CD4-positive, CD25-positive, alpha-beta regulatory T cell (primary cell): ENCODE results near the gene CFAP92. TPM values are rescaled to one million over a fixed set of nuclear protein-coding genes. Genes with fewer than 3 reads are reported as not detected.
A peak's percentile ranks its signal among the peaks of the same experiment; 100 is the strongest.

Experiments
- ATAC-seq, 2 donors: fragments of 150-1000 bp; cut with Tn5 transposase; one replicate each; pipeline ENCODE4 v1.10.0; 2021; ENCODE audit warnings: low read depth in 2 of 2, moderate number of reproducible peaks in 2 of 2, moderate library complexity in 1 of 2
- DNase-seq, 3 donors: peaks; one replicate each; pipeline versions ENCODE4 v3.0.0 to v3.0.0-alpha.2; 2012 to 2022; ENCODE audit warnings: mixed read lengths in 1 of 3
- H3K27ac ChIP-seq: one replicate; pipeline ENCODE4 v1.7.0; 2013; ENCODE audit warnings: mild to moderate bottlenecking, low read length; ENCODE audit not compliant: insufficient read depth, poor library complexity, severe bottlenecking
- H3K27me3 ChIP-seq: one replicate; pipeline ENCODE4 v1.7.0; 2013; ENCODE audit warnings: low read length; ENCODE audit not compliant: control insufficient read depth, insufficient read depth
- H3K36me3 ChIP-seq: one replicate; pipeline ENCODE4 v1.7.0; 2013; ENCODE audit warnings: mild to moderate bottlenecking, low read length, moderate library complexity; ENCODE audit not compliant: control insufficient read depth, insufficient read depth
- H3K4me1 ChIP-seq: 2 replicates; pipeline ENCODE4 v1.7.0; 2013; ENCODE audit warnings: mild to moderate bottlenecking, low read length; ENCODE audit not compliant: insufficient read depth, control insufficient read depth, poor library complexity, severe bottlenecking
- H3K4me3 ChIP-seq: one replicate; pipeline ENCODE4 v1.7.0; 2013; ENCODE audit warnings: low read depth, mild to moderate bottlenecking, low read length, moderate library complexity
- H3K9me3 ChIP-seq, 2 experiments: 1 replicate in 1 of 2; 2 replicates in 1 of 2; pipeline ENCODE4 v1.7.0; 2013; ENCODE audit warnings: low read length in 2 of 2, mild to moderate bottlenecking in 1 of 2, moderate library complexity in 1 of 2; ENCODE audit not compliant: control insufficient read depth in 2 of 2
- H3K27ac Mint-ChIP-seq, 3 donors: one replicate each; pipeline ENCODE4 v1.8.0; 2020 to 2022; ENCODE audit warnings: mild to moderate bottlenecking in 3 of 3, mixed read lengths in 3 of 3, moderate library complexity in 2 of 3
- H3K27me3 Mint-ChIP-seq: one replicate; pipeline ENCODE4 v1.8.0; 2022; ENCODE audit warnings: mild to moderate bottlenecking, mixed read lengths
- H3K36me3 Mint-ChIP-seq: one replicate; pipeline ENCODE4 v1.8.0; 2020; ENCODE audit warnings: mixed read lengths
- H3K4me1 Mint-ChIP-seq, 4 donors: one replicate each; pipeline ENCODE4 v1.8.0; 2020 to 2022; ENCODE audit warnings: mixed read lengths in 4 of 4, mild to moderate bottlenecking in 1 of 4
- H3K4me3 Mint-ChIP-seq, 4 donors: one replicate each; pipeline ENCODE4 v1.8.0; 2020 to 2022; ENCODE audit warnings: mild to moderate bottlenecking in 4 of 4, mixed read lengths in 4 of 4, moderate library complexity in 3 of 4
- H3K9me3 Mint-ChIP-seq, 7 donors: one replicate each; pipeline ENCODE4 v1.8.0; 2020 to 2022; ENCODE audit warnings: mixed read lengths in 7 of 7, mild to moderate bottlenecking in 3 of 7, moderate library complexity in 2 of 7
- polyA plus RNA-seq, 4 donors: library from polyadenylated mRNA; unstranded; fragments of 300-500 nt; fragmentation: Illumina TruSeq; gene quantifications; one replicate each; pipeline ENCODE4 v1.2.3, GENCODE V29; 2021
- total RNA-seq: library from RNA; stranded (reverse); gene quantifications from one replicate; pipeline ENCODE4 v1.2.3, GENCODE V29; 2022

CFAP92 gene
- not detected for total RNA-seq
- under 1 TPM in 1 of 4 donors, not detected in 3; 0.28 TPM for polyA plus RNA-seq

GRCh38 chr3:128993461-128994172 lies at the start of gene CFAP92:
Gene CFAP92, minus strand, starts transcription at chr3:128994076. Its CDS starts 772 bp downstream, at chr3:128993304.
- H3K27me3 ChIP-seq: peaks cover 8% of the 10 kb centered on the region
- peaks cover 30% of the 10 kb centered on the region for H3K27me3 Mint-ChIP-seq
- DNase-seq (peak; percentile 85 to 90 (median 89)), ATAC-seq (peak; percentile 97 to 99)
- peaks cover 16% of the 10 kb centered on the region for H3K4me1 ChIP-seq
- no peaks in the 10 kb centered on the region for H3K36me3 ChIP-seq
- peak within 1 kb of the TSS in 2 of 3 donors; percentile 27 to 69 for H3K27ac Mint-ChIP-seq
- H3K4me3 Mint-ChIP-seq: peak within 1 kb of the TSS; percentile 43 to 76 (median 62)
- H3K36me3 Mint-ChIP-seq: no peaks in the 10 kb centered on the region
- H3K27ac ChIP-seq: no peak within 1 kb of the TSS
- no peaks in the 10 kb centered on the region for H3K9me3 ChIP-seq
- H3K9me3 Mint-ChIP-seq: peaks cover 0 to 1% (median 0%) of the 10 kb centered on the region in 7 donors
- peaks cover 0 to 21% (median 3%) of the 10 kb centered on the region in 4 donors for H3K4me1 Mint-ChIP-seq
- peak within 1 kb of the TSS; percentile 73 for H3K4me3 ChIP-seq

- Histone ChIP-seq H3K27me3 (peaks cover 7% of the 10 kb centered on the region), H3K27ac (no peak overlapping the region), H3K9me3 (no peaks in the 10 kb centered on the region), H3K4me1 (peaks cover 5% of the 10 kb centered on the region), H3K36me3 (no peaks in the 10 kb centered on the region), H3K4me3 (no peak overlapping the region)
- Mint-ChIP-seq H3K36me3 (peaks cover 5% of the 10 kb centered on the region), H3K4me3 (no peak overlapping the region), H3K27me3 (peaks cover 52% of the 10 kb centered on the region), H3K4me1 (peaks cover 2 to 6% (median 5%) of the 10 kb centered on the region in 4 donors), H3K27ac (no peak overlapping the region), H3K9me3 (peaks cover 0 to 3% (median 0%) of the 10 kb centered on the region in 7 donors)
- ATAC-seq (no peak), DNase-seq (no peak)
Observed at GRCh38 chr3:129040579-129041300, 46.9 kb upstream of the CFAP92 start.

GRCh38 chr3:129040039-129040336 lies 46.1 kb upstream of the CFAP92 start:
- Histone ChIP-seq H3K27ac (no peak overlapping the region), H3K27me3 (peaks cover 7% of the 10 kb centered on the region), H3K9me3 (no peaks in the 10 kb centered on the region), H3K4me3 (no peak overlapping the region), H3K36me3 (no peaks in the 10 kb centered on the region), H3K4me1 (no peaks in the 10 kb centered on the region)
- peaks cover 0 to 3% (median 0%) of the 10 kb centered on the region in 7 donors for H3K9me3 Mint-ChIP-seq
- peak overlapping the region in 1 of 3 donors; percentile 79 for H3K27ac Mint-ChIP-seq
- H3K4me1 Mint-ChIP-seq: peaks cover 2 to 6% (median 4%) of the 10 kb centered on the region in 4 donors
- H3K27me3 Mint-ChIP-seq: peaks cover 48% of the 10 kb centered on the region
- H3K36me3 Mint-ChIP-seq: peaks cover 5% of the 10 kb centered on the region
- no peak overlapping the region for H3K4me3 Mint-ChIP-seq
- no peak for ATAC-seq
- no peak for DNase-seq

- peaks cover 43% of the 10 kb centered on the region for H3K27me3 Mint-ChIP-seq
Observed at GRCh38 chr3:129039271-129040038, 45.6 kb upstream of the CFAP92 start.

GRCh38 chr3:129038121-129038855 lies 44.4 kb upstream of the CFAP92 start:
- no peaks in the 10 kb centered on the region for H3K4me1 Mint-ChIP-seq
- Histone ChIP-seq H3K27ac (no peak overlapping the region), H3K27me3 (peaks cover 3% of the 10 kb centered on the region), H3K9me3 (no peaks in the 10 kb centered on the region), H3K4me1 (no peaks in the 10 kb centered on the region), H3K4me3 (no peak overlapping the region), H3K36me3 (no peaks in the 10 kb centered on the region)
- H3K27ac Mint-ChIP-seq: no peak overlapping the region
- H3K36me3 Mint-ChIP-seq: peaks cover 5% of the 10 kb centered on the region
- DNase-seq: no peak
- no peak for ATAC-seq
- peaks cover 0 to 3% (median 0%) of the 10 kb centered on the region in 7 donors for H3K9me3 Mint-ChIP-seq
- H3K27me3 Mint-ChIP-seq: peaks cover 40% of the 10 kb centered on the region
- H3K4me3 Mint-ChIP-seq: no peak overlapping the region

More at GRCh38 chr3:129039271-129040038, 45.6 kb upstream of the CFAP92 start:
- Histone ChIP-seq H3K36me3 (no peaks in the 10 kb centered on the region), H3K27ac (no peak overlapping the region), H3K9me3 (no peaks in the 10 kb centered on the region), H3K4me1 (no peaks in the 10 kb centered on the region), H3K27me3 (peaks cover 7% of the 10 kb centered on the region), H3K4me3 (no peak overlapping the region)
- H3K9me3 Mint-ChIP-seq: peaks cover 0 to 3% (median 0%) of the 10 kb centered on the region in 7 donors
- ATAC-seq (no peak), DNase-seq (no peak)
- H3K36me3 Mint-ChIP-seq: peaks cover 5% of the 10 kb centered on the region
- peaks cover 0 to 6% (median 3%) of the 10 kb centered on the region in 4 donors for H3K4me1 Mint-ChIP-seq
- no peak overlapping the region for H3K4me3 Mint-ChIP-seq
- no peak overlapping the region for H3K27ac Mint-ChIP-seq

- Histone ChIP-seq H3K36me3 (no peaks in the 10 kb centered on the region), H3K27me3 (no peaks in the 10 kb centered on the region), H3K4me1 (no peaks in the 10 kb centered on the region), H3K4me3 (no peak overlapping the region), H3K9me3 (no peaks in the 10 kb centered on the region), H3K27ac (no peak overlapping the region)
- peaks cover 33% of the 10 kb centered on the region for H3K27me3 Mint-ChIP-seq
- H3K4me3 Mint-ChIP-seq: no peak overlapping the region
- ATAC-seq (no peak), DNase-seq (no peak)
- H3K9me3 Mint-ChIP-seq: no peaks in the 10 kb centered on the region
- no peak overlapping the region for H3K27ac Mint-ChIP-seq
- H3K4me1 Mint-ChIP-seq: no peaks in the 10 kb centered on the region
- peaks cover 1% of the 10 kb centered on the region for H3K36me3 Mint-ChIP-seq
Observed at GRCh38 chr3:129037093-129037419, 43.2 kb upstream of the CFAP92 start.
